Measurements from ENCODE around the gene DNAJC13.
"Not testable (repeated sequence)": the region's sequence is repeated elsewhere in the genome, so short reads cannot be mapped to it uniquely, and the experiment has no call there.

The DNAJC13 gene

GRCh38 chr3:132395126-132395525 is 22.2 kb upstream of the DNAJC13 start:
- H3K4me3 ChIP-seq (ENCODE audit: low read depth, low read length), result no peak overlapping the region
- no peak for TF ChIP-seq CTCF (IDR thresholded peaks at IDR 0.05; ENCODE audit: low read depth, low read length, missing control alignments)
- no peak for DNase-seq (ENCODE audit: low read depth)

- TF ChIP-seq CTCF (IDR thresholded peaks at IDR 0.05; ENCODE audit: low read depth, low read length, missing control alignments), result no peak
- H3K4me3 ChIP-seq (ENCODE audit: low read depth, low read length), result no peak overlapping the region
- DNase-seq (ENCODE audit: low read depth), result no peak
Measured at GRCh38 chr3:132396255-132396654, 21.0 kb upstream of the DNAJC13 start.

- not testable (repeated sequence) for H3K4me3 ChIP-seq (ENCODE audit: low read depth, low read length); DNase-seq (ENCODE audit: low read depth)
Measured at GRCh38 chr3:132396776-132397175, 20.5 kb upstream of the DNAJC13 start.

GRCh38 chr3:132399054-132399929 is 18.0 kb upstream of the DNAJC13 start:
- DNase-seq (ENCODE audit: low read depth), result no peak
- TF ChIP-seq CTCF (IDR thresholded peaks at IDR 0.05; ENCODE audit: low read depth, low read length, missing control alignments), result peak; percentile 70
- no peak overlapping the region for H3K4me3 ChIP-seq (ENCODE audit: low read depth, low read length)

GRCh38 chr3:132401255-132401654 is 16.0 kb upstream of the DNAJC13 start:
- no peak for DNase-seq (ENCODE audit: low read depth)
- no peak for TF ChIP-seq CTCF (IDR thresholded peaks at IDR 0.05; ENCODE audit: low read depth, low read length, missing control alignments)
- H3K4me3 ChIP-seq (ENCODE audit: low read depth, low read length), result no peak overlapping the region

- DNase-seq (ENCODE audit: low read depth), result no peak
- no peak overlapping the region for H3K4me3 ChIP-seq (ENCODE audit: low read depth, low read length)
- TF ChIP-seq CTCF (IDR thresholded peaks at IDR 0.05; ENCODE audit: low read depth, low read length, missing control alignments), result no peak
Measured at GRCh38 chr3:132404276-132404675, 13.0 kb upstream of the DNAJC13 start.

- DNase-seq (ENCODE audit: low read depth), result no peak
- TF ChIP-seq CTCF (IDR thresholded peaks at IDR 0.05; ENCODE audit: low read depth, low read length, missing control alignments), result no peak
- H3K4me3 ChIP-seq (ENCODE audit: low read depth, low read length), result no peak overlapping the region
Measured at GRCh38 chr3:132405188-132405587, 12.1 kb upstream of the DNAJC13 start.

Measured in GM12864 (cell line).